ENCODE results near the gene CD101. TPM values are rescaled to one million over a fixed set of nuclear protein-coding genes. Genes with fewer than 3 reads are reported as not detected.

The CD101 gene
- total RNA-seq, 2 experiments from 2014 or later = 2.1 to 2.2 TPM

DNA sequence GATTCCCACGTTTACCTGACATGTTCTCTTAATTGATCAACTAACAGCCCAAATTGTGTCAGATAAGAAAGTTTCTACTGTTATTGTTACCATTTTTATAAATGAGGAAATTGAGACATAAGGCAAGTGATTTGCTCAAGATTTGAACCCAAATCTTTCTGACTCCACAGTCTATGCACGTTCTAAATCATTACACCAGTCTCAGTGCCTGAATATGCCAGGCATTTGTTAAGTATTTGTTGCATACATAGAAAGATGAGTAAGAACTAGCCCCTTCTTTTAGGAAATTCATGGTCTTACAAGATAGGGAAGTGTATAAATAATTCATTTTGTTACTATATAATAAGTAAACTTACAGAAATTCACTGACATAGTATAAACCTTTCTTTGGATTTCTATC, 7.1 kb upstream of the CD101 start:
- Histone ChIP-seq H3K27ac (ENCODE audit: low read depth in 1 of 2, low read length in 2 of 2) (no peak overlapping the region), H3K4me3 (ENCODE audit: low read length) (no peak overlapping the region), H3K4me1 (ENCODE audit: insufficient read depth, low read length) (peaks cover 14% of the 10 kb centered on the region), H3K9me3 (ENCODE audit: control insufficient read depth in 1 of 2, insufficient read depth in 1 of 2, low read length in 2 of 2) (no peaks in the 10 kb centered on the region), H3K27me3 (ENCODE audit: control insufficient read depth in 1 of 2, insufficient read depth in 2 of 2, low read length in 2 of 2) (no peaks in the 10 kb centered on the region), H3K36me3 (ENCODE audit: insufficient read depth, low read length) (no peaks in the 10 kb centered on the region)
- Mint-ChIP-seq H3K9me3 (no peaks in the 10 kb centered on the region), H3K27ac (no peak overlapping the region), H3K4me3 (no peak overlapping the region), H3K27me3 (no peaks in the 10 kb centered on the region), H3K36me3 (ENCODE audit: low read depth) (no peaks in the 10 kb centered on the region), H3K4me1 (ENCODE audit: low read depth) (peaks cover 26% of the 10 kb centered on the region)
- ChIA-PET POLR2A (no interaction called here), CTCF (no interaction called here)
- no peak for DNase-seq
- TF ChIP-seq CTCF (IDR thresholded peaks at IDR 0.05) = no peak
- intact Hi-C loops (cut with DNase I, micrococcal nuclease) = no loop called here
- no peak for ATAC-seq (ENCODE audit: poor library complexity)

- no peaks in the 10 kb centered on the region for H3K36me3 ChIP-seq (ENCODE audit: insufficient read depth, low read length)
- intact Hi-C loops (cut with DNase I, micrococcal nuclease) = loop anchor here in 1 of 2 experiments (5.0 kb wide), 1 partner anchor 40 kb away; no protein-coding TSS in a partner anchor
Observed at GRCh38 chr1:116997066-116997465, 4.5 kb upstream of the CD101 start.

GRCh38 chr1:116997636-116998035, 3.9 kb upstream of the CD101 start:
- CTCF ChIA-PET = interaction anchor here (1.0 kb wide), 1 partner anchor 63 kb away, joined by 3 read pairs; the partner anchor contains the start of gene TTF2
- intact Hi-C loops (cut with DNase I, micrococcal nuclease) = loop anchor here in 1 of 2 experiments (5.0 kb wide), 1 partner anchor 40 kb away; no protein-coding TSS in a partner anchor
- POLR2A ChIA-PET = no interaction called here

More at GRCh38 chr1:116997066-116997465, 4.5 kb upstream of the CD101 start:
- H3K27me3 ChIP-seq (ENCODE audit: control insufficient read depth in 1 of 2, insufficient read depth in 2 of 2, low read length in 2 of 2) = no peaks in the 10 kb centered on the region
- H3K27me3 Mint-ChIP-seq = no peaks in the 10 kb centered on the region
- POLR2A ChIA-PET = interaction anchor here (1.8 kb wide), 1 partner anchor 10 kb away, joined by 10 read pairs; no protein-coding TSS in a partner anchor
- H3K9me3 ChIP-seq (ENCODE audit: control insufficient read depth in 1 of 2, insufficient read depth in 1 of 2, low read length in 2 of 2) = no peaks in the 10 kb centered on the region
- peaks cover 29% of the 10 kb centered on the region for H3K4me1 Mint-ChIP-seq (ENCODE audit: low read depth)
- H3K36me3 Mint-ChIP-seq (ENCODE audit: low read depth) = no peaks in the 10 kb centered on the region
- H3K4me1 ChIP-seq (ENCODE audit: insufficient read depth, low read length) = peaks cover 18% of the 10 kb centered on the region
- no peak for DNase-seq
- no peak overlapping the region for H3K4me3 Mint-ChIP-seq
- H3K27ac ChIP-seq (ENCODE audit: low read depth in 1 of 2, low read length in 2 of 2) = no peak overlapping the region
- no peak overlapping the region for H3K4me3 ChIP-seq (ENCODE audit: low read length)
- CTCF ChIA-PET = interaction anchor here (1.0 kb wide), 1 partner anchor 63 kb away, joined by 3 read pairs; the partner anchor contains the start of gene TTF2
- no peaks in the 10 kb centered on the region for H3K9me3 Mint-ChIP-seq
- no peak for ATAC-seq (ENCODE audit: poor library complexity)
- H3K27ac Mint-ChIP-seq = no peak overlapping the region
- TF ChIP-seq CTCF (IDR thresholded peaks at IDR 0.05) = no peak

More at GRCh38 chr1:116997636-116998035, 3.9 kb upstream of the CD101 start:
- Mint-ChIP-seq H3K27ac (no peak overlapping the region), H3K4me1 (ENCODE audit: low read depth) (peaks cover 29% of the 10 kb centered on the region), H3K9me3 (no peaks in the 10 kb centered on the region), H3K36me3 (ENCODE audit: low read depth) (no peaks in the 10 kb centered on the region), H3K27me3 (no peaks in the 10 kb centered on the region), H3K4me3 (no peak overlapping the region)
- DNase-seq = no peak
- H3K4me1 ChIP-seq (ENCODE audit: insufficient read depth, low read length) = peaks cover 20% of the 10 kb centered on the region
- no peak for ATAC-seq (ENCODE audit: poor library complexity)
- H3K27me3 ChIP-seq (ENCODE audit: control insufficient read depth in 1 of 2, insufficient read depth in 2 of 2, low read length in 2 of 2) = no peaks in the 10 kb centered on the region
- H3K36me3 ChIP-seq (ENCODE audit: insufficient read depth, low read length) = no peaks in the 10 kb centered on the region
- no peaks in the 10 kb centered on the region for H3K9me3 ChIP-seq (ENCODE audit: control insufficient read depth in 1 of 2, insufficient read depth in 1 of 2, low read length in 2 of 2)
- H3K27ac ChIP-seq (ENCODE audit: low read depth in 1 of 2, low read length in 2 of 2) = no peak overlapping the region
- no peak for TF ChIP-seq CTCF (IDR thresholded peaks at IDR 0.05)
- H3K4me3 ChIP-seq (ENCODE audit: low read length) = no peak overlapping the region
